Left lobe of liver (tissue), 2 donors: ENCODE results near the gene GSK3A. TPM values are rescaled to one million over a fixed set of nuclear protein-coding genes. Genes with fewer than 3 reads are reported as not detected.

Source experiments
- ATAC-seq: fragments of 200-7000 bp; cut with Tn5 transposase; one replicate; pipeline ENCODE4 v1.9.1; 2020; ENCODE audit warnings: mild to moderate bottlenecking, moderate library complexity
- DNase-seq: peaks from one replicate; pipeline ENCODE4 v3.0.0-alpha.2; 2020; ENCODE audit warnings: low spot score
- total RNA-seq: library from RNA; stranded (reverse); gene quantifications from one replicate; pipeline ENCODE4 v1.2.1, GENCODE V29; 2021
- donor health status: DM: no; HTN: no; CAD: no; lungs with moderate emphysema.
- donor health status: DM: no; HTN: yes; CAD: no.

Gene GSK3A
- total RNA-seq, 1 donor from 2014 or later: 15.1 TPM

GRCh38 chr19:42230571-42230970, 11.8 kb downstream of the GSK3A start:
- DNase-seq (no peak), ATAC-seq (no peak)

- DNase-seq (no peak), ATAC-seq (no peak)
Observed at GRCh38 chr19:42229855-42230351, 12.5 kb downstream of the GSK3A start.

GRCh38 chr19:42229301-42229854, 13.0 kb downstream of the GSK3A start:
- no peak for ATAC-seq
- no peak for DNase-seq

- ATAC-seq (no peak), DNase-seq (no peak)
Observed at GRCh38 chr19:42228641-42229040, 13.8 kb downstream of the GSK3A start.

- ATAC-seq: no peak
- DNase-seq: no peak
Observed at GRCh38 chr19:42226886-42227285, 15.5 kb downstream of the GSK3A start.

- no peak for ATAC-seq
Observed at GRCh38 chr19:42225718-42226292, 16.6 kb downstream of the GSK3A start.

GRCh38 chr19:42224940-42225717, 17.3 kb downstream of the GSK3A start:
- DNase-seq (no peak), ATAC-seq (no peak)

More at GRCh38 chr19:42225718-42226292, 16.6 kb downstream of the GSK3A start:
- DNase-seq: no peak

- no peak for ATAC-seq
- no peak for DNase-seq
Observed at GRCh38 chr19:42220751-42221097, 21.7 kb downstream of the GSK3A start.

- peak; percentile 98 for DNase-seq
- ATAC-seq: peak; percentile 85
Observed at GRCh38 chr19:42219812-42220750, 22.3 kb downstream of the GSK3A start, which contains the start of gene ZNF526. Gene ZNF526 (plus strand): TSS chr19:42220312. CDS start chr19:42224404, 4,092 bp downstream.

- ATAC-seq: peak; percentile 72
- peak; percentile 99 for DNase-seq
Observed at GRCh38 chr19:42217520-42218437, 24.6 kb downstream of the GSK3A start, which contains the start of gene DEDD2. Gene DEDD2 (minus strand): TSS chr19:42217677. CDS start chr19:42217007, 670 bp downstream.

- DNase-seq: peak; percentile 69
- ATAC-seq: peak; percentile 39
Observed at GRCh38 chr19:42216653-42217519, 25.5 kb downstream of the GSK3A start.

- DNase-seq: no peak
Observed at GRCh38 chr19:42214810-42215485, 27.5 kb downstream of the GSK3A start.

GRCh38 chr19:42212886-42213285, 29.5 kb downstream of the GSK3A start:
- ATAC-seq (no peak), DNase-seq (no peak)

More at GRCh38 chr19:42214810-42215485, 27.5 kb downstream of the GSK3A start:
- no peak for ATAC-seq

GRCh38 chr19:42208612-42209011, 33.8 kb downstream of the GSK3A start:
- DNase-seq (no peak), ATAC-seq (no peak)

GRCh38 chr19:42207767-42208271, 34.6 kb downstream of the GSK3A start:
- DNase-seq: no peak
- no peak for ATAC-seq

GRCh38 chr19:42206871-42207755, 35.3 kb downstream of the GSK3A start:
- no peak for DNase-seq
- no peak for ATAC-seq

GRCh38 chr19:42204664-42205063, 37.7 kb downstream of the GSK3A start:
- ATAC-seq: no peak
- no peak for DNase-seq
